Vagina (tissue), 2 donors: ENCODE results near the gene PTPRD.

ENCODE experiments used
- POLR2A ChIP-seq, 2 donors: fragments of 450-650 bp; IDR thresholded peaks; one replicate each; pipeline ENCODE4 v1.6.1; 2017; ENCODE audit warnings: antibody characterized with exemption in 2 of 2, mild to moderate bottlenecking in 2 of 2, moderate library complexity in 2 of 2
- POLR2AphosphoS5 ChIP-seq, 2 donors: sonication (generic); formaldehyde crosslinking; IDR thresholded peaks; one replicate each; pipeline ENCODE4 v1.9.0; 2017; ENCODE audit warnings: antibody characterized with exemption in 2 of 2, mild to moderate bottlenecking in 2 of 2, low read depth in 1 of 2; ENCODE audit not compliant: insufficient read depth in 1 of 2
- TF ChIP-seq, protein P1 (sequence below), 3 experiments: fragments of 450-650 bp in 2 of 3; fragments of 200-600 bp in 1 of 3; sonication (generic) in 1 of 3; IDR thresholded peaks; one replicate each; pipeline ENCODE4 v1.5.1; 2017 to 2019; ENCODE audit warnings: antibody characterized with exemption in 3 of 3, mild to moderate bottlenecking in 2 of 3, moderate library complexity in 2 of 3

DNA sequence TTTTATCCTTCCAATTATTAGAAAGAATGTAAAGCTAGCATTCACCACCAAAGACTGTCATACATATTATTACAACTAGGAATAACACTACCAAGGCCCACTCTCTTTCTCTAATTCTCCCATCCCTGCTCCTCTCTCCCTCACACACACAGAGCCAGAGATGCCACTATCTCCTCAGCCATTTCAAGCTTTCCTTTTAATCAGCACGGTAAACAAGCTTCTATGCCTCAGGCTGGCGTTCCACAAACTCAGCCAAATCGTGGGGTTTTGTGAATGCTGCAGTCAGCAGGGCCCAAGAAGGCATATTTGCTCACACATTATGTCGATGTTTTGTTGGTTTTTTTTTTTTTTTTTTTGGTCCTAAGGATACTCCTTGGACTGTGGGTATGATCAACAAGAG is 1833.3 kb downstream of the PTPRD start:
- TF ChIP-seq, protein P1, sequence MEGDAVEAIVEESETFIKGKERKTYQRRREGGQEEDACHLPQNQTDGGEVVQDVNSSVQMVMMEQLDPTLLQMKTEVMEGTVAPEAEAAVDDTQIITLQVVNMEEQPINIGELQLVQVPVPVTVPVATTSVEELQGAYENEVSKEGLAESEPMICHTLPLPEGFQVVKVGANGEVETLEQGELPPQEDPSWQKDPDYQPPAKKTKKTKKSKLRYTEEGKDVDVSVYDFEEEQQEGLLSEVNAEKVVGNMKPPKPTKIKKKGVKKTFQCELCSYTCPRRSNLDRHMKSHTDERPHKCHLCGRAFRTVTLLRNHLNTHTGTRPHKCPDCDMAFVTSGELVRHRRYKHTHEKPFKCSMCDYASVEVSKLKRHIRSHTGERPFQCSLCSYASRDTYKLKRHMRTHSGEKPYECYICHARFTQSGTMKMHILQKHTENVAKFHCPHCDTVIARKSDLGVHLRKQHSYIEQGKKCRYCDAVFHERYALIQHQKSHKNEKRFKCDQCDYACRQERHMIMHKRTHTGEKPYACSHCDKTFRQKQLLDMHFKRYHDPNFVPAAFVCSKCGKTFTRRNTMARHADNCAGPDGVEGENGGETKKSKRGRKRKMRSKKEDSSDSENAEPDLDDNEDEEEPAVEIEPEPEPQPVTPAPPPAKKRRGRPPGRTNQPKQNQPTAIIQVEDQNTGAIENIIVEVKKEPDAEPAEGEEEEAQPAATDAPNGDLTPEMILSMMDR (IDR thresholded peaks at IDR 0.05): no peak
- TF ChIP-seq POLR2A (IDR thresholded peaks at IDR 0.05): no peak
- TF ChIP-seq POLR2AphosphoS5 (IDR thresholded peaks at IDR 0.05; ENCODE audit: insufficient read depth in 1 of 2, low read depth in 1 of 2): no peak
